ENCODE measurements around the gene PANX3.

The PANX3 gene

DNA sequence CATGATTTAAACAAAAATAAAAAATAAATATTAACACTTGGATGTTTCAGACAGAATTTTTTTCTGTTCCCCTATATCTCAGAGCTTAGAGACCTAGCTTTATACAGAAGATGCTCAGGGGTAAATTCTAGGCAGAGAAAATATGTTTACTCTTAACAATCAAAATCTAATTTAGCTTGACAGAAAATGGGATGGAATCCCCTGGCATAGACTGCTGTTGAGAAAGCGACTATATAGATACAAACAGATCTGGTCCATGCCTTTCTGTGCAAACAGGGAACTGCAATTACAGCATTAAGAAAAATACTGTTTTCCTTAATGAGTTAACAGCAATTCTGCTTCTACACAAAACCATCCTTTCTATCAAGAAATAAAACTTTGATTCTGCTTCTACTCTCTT, 47.8 kb downstream of the PANX3 start:
- no peak for DNase-seq

- DNase-seq: no peak
These were observed 50.3 kb downstream of the PANX3 start for GRCh38 chr11:124661553-124661952.

DNA sequence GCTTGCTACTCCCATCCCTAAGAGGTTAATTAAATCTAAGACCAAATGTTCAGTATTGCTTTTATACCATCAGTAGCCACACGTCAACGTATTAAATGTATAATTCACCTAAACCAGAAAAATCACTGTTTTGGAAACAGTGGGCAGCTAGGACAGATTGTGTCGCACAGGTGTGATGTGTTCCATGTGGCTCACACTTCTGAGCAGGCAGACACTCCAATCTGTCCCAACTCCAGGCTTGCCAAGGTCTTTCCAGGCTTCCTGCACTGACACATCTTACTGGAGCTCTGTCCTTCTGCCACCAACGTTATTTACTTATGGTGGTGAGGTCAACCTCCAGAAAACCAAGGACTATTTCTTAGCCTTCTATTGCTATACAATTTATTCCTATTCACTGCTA, 50.9 kb downstream of the PANX3 start:
- no peak for DNase-seq

GRCh38 chr11:124663861-124664260, 52.6 kb downstream of the PANX3 start:
- DNase-seq: no peak

GRCh38 chr11:124667601-124668000, 56.4 kb downstream of the PANX3 start:
- DNase-seq: no peak

GRCh38 chr11:124669193-124669592, 58.0 kb downstream of the PANX3 start:
- DNase-seq: no peak
